ENCODE data around the gene DYNC1LI1. TPM values are rescaled to one million over a fixed set of nuclear protein-coding genes. Genes with fewer than 3 reads are reported as not detected.

Gene DYNC1LI1
- total RNA-seq, 1 experiment from 2014 or later: 42.8 TPM

GRCh38 chr3:32569540-32570420 lies 878 bp downstream of the DYNC1LI1 start (continued):
- TF ChIP-seq, protein P1, sequence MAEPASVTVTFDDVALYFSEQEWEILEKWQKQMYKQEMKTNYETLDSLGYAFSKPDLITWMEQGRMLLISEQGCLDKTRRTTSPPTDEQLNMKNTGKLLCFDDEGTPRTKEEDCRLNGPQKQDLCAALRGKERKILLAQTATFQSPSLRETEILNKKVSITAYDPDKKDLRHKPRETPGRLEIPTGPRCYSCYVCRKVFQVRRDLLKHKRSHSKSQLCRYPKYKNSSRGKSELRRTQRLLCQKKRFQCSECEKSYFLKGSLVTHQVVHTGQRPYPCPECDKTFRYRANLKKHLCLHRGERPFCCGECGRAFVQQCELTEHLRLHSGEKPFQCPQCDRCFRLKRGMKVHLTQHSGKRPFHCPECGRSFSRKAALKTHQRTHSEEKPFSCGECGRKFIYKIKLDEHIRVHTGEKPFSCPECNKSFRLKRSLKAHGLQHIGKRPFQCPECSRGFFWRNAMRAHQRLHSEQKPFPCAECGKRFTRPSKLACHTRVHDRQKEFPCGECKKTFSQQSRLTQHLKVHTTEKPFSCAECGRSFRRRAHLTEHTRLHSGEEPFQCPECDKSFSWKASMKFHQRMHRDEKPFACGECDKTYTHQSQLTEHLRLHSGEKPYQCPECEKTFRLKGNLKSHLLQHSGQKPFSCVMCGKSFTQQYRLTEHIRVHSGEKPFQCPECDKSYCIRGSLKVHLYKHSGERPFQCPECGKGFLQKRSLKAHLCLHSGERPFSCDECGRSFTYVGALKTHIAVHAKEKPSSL (CRISPR knock-in tag; conservative IDR thresholded peaks at IDR 0.05): no peak
- no peak for TF ChIP-seq NFE2L1 (CRISPR knock-in tag; IDR thresholded peaks at IDR 0.05)
- TF ChIP-seq TEAD4 (CRISPR knock-in tag; IDR thresholded peaks at IDR 0.05): no peak
- no peak for TF ChIP-seq ZNF138 (CRISPR knock-in tag; conservative IDR thresholded peaks at IDR 0.05)
- TF ChIP-seq FOXJ3 (CRISPR knock-in tag; IDR thresholded peaks at IDR 0.05; ENCODE audit: borderline replicate concordance): no peak
- no peak for TF ChIP-seq ZNF416 (CRISPR knock-in tag; IDR thresholded peaks at IDR 0.05)
- 0 out of 2 replicates have a peak, but pooled peaks have one; percentile 42 for TF ChIP-seq SMAD3 (CRISPR knock-in tag; IDR thresholded peaks at IDR 0.05; ENCODE audit: borderline replicate concordance)
- peak; percentile 53; the same call in 1 of the 2 replicates for TF ChIP-seq NR2C2 (CRISPR knock-in tag; IDR thresholded peaks at IDR 0.05)
- TF ChIP-seq ZMAT4 (CRISPR knock-in tag; IDR thresholded peaks at IDR 0.05): no peak
- TF ChIP-seq, protein P2, sequence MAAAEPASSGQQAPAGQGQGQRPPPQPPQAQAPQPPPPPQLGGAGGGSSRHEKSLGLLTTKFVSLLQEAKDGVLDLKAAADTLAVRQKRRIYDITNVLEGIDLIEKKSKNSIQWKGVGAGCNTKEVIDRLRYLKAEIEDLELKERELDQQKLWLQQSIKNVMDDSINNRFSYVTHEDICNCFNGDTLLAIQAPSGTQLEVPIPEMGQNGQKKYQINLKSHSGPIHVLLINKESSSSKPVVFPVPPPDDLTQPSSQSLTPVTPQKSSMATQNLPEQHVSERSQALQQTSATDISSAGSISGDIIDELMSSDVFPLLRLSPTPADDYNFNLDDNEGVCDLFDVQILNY (CRISPR knock-in tag; IDR thresholded peaks at IDR 0.05): no peak
- TF ChIP-seq, protein P3, sequence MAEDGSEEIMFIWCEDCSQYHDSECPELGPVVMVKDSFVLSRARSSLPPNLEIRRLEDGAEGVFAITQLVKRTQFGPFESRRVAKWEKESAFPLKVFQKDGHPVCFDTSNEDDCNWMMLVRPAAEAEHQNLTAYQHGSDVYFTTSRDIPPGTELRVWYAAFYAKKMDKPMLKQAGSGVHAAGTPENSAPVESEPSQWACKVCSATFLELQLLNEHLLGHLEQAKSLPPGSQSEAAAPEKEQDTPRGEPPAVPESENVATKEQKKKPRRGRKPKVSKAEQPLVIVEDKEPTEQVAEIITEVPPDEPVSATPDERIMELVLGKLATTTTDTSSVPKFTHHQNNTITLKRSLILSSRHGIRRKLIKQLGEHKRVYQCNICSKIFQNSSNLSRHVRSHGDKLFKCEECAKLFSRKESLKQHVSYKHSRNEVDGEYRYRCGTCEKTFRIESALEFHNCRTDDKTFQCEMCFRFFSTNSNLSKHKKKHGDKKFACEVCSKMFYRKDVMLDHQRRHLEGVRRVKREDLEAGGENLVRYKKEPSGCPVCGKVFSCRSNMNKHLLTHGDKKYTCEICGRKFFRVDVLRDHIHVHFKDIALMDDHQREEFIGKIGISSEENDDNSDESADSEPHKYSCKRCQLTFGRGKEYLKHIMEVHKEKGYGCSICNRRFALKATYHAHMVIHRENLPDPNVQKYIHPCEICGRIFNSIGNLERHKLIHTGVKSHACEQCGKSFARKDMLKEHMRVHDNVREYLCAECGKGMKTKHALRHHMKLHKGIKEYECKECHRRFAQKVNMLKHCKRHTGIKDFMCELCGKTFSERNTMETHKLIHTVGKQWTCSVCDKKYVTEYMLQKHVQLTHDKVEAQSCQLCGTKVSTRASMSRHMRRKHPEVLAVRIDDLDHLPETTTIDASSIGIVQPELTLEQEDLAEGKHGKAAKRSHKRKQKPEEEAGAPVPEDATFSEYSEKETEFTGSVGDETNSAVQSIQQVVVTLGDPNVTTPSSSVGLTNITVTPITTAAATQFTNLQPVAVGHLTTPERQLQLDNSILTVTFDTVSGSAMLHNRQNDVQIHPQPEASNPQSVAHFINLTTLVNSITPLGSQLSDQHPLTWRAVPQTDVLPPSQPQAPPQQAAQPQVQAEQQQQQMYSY (CRISPR knock-in tag; IDR thresholded peaks at IDR 0.05): no peak
- TF ChIP-seq ARID4B (CRISPR knock-in tag; IDR thresholded peaks at IDR 0.05; ENCODE audit: borderline replicate concordance): peak; percentile 58; the same call in 1 of the 2 replicates
- TF ChIP-seq ZNF512 (CRISPR knock-in tag; IDR thresholded peaks at IDR 0.05; ENCODE audit: borderline replicate concordance): no peak
- peak; percentile 48; the same call in 1 of the 2 replicates for TF ChIP-seq MAX (CRISPR knock-in tag; IDR thresholded peaks at IDR 0.05)
- 0 out of 2 replicates have a peak, but pooled peaks have one; percentile 41 for TF ChIP-seq HMGXB4 (CRISPR knock-in tag; IDR thresholded peaks at IDR 0.05)
- TF ChIP-seq ZNF121 (CRISPR knock-in tag; IDR thresholded peaks at IDR 0.05): no peak
- TF ChIP-seq TEAD1 (CRISPR knock-in tag; IDR thresholded peaks at IDR 0.05): no peak
- no peak for TF ChIP-seq ZNF423 (CRISPR knock-in tag; IDR thresholded peaks at IDR 0.05)
- no peak for TF ChIP-seq GTF2I (CRISPR knock-in tag; conservative IDR thresholded peaks at IDR 0.05)
- TF ChIP-seq ATF1 (CRISPR knock-in tag; IDR thresholded peaks at IDR 0.05): no peak
- no peak for TF ChIP-seq HMGA2 (CRISPR knock-in tag; IDR thresholded peaks at IDR 0.05)
- TF ChIP-seq CBFB (CRISPR knock-in tag; IDR thresholded peaks at IDR 0.05; ENCODE audit: low read depth): no peak

All from WTC11 (cell line).